Stimulated activated naive B cell treated with anti-CD40 and anti-IgM and Interleukin-4, amounts not matched to agents 10 μg/mL and 1 μg/mL and 100 μg/mL, for 72 hours (primary cell): Measurements from ENCODE around the gene SRRD.

Experiments
- ATAC-seq, 2 donors: fragments of 150-1000 bp; cut with Tn5 transposase; replicated peaks; 2 replicates each; pipeline ENCODE4 v1.10.0; 2021; ENCODE audit warnings: moderate library complexity in 1 of 2
- DNase-seq: peaks from one replicate; pipeline ENCODE4 v3.0.0; 2021
- H3K27ac Mint-ChIP-seq: one replicate; pipeline ENCODE4 v1.8.0; 2022; ENCODE audit warnings: mild to moderate bottlenecking, mixed read lengths
- H3K27me3 Mint-ChIP-seq, 2 donors: one replicate each; pipeline ENCODE4 v1.8.0; 2022; ENCODE audit warnings: mixed read lengths in 2 of 2
- H3K36me3 Mint-ChIP-seq, 2 donors: one replicate each; pipeline ENCODE4 v1.8.0; 2022; ENCODE audit warnings: mixed read lengths in 2 of 2, mild to moderate bottlenecking in 1 of 2
- H3K4me1 Mint-ChIP-seq, 2 donors: one replicate each; pipeline ENCODE4 v1.8.0; 2022; ENCODE audit warnings: mixed read lengths in 2 of 2, mild to moderate bottlenecking in 1 of 2
- H3K4me3 Mint-ChIP-seq, 2 donors: one replicate each; pipeline ENCODE4 v1.8.0; 2022; ENCODE audit warnings: mild to moderate bottlenecking in 2 of 2, mixed read lengths in 2 of 2, moderate library complexity in 1 of 2
- H3K9me3 Mint-ChIP-seq, 2 donors: one replicate each; pipeline ENCODE4 v1.8.0; 2022; ENCODE audit warnings: mixed read lengths in 2 of 2, mild to moderate bottlenecking in 1 of 2

Gene SRRD

GRCh38 chr22:26483043-26483438 is 636 bp upstream of the SRRD start:
- no peak for DNase-seq
- Mint-ChIP-seq H3K27ac (peak overlapping the region; percentile 96), H3K4me3 (peak overlapping the region; percentile 92 to 98), H3K27me3 (no peaks in the 10 kb centered on the region), H3K9me3 (no peaks in the 10 kb centered on the region), H3K36me3 (peaks cover 12 to 27% of the 10 kb centered on the region in 2 donors), H3K4me1 (peaks cover 57 to 73% of the 10 kb centered on the region in 2 donors)
- peak in 1 of 2 donors; percentile 1 for ATAC-seq

- H3K27ac Mint-ChIP-seq = peak overlapping the region; percentile 96
- peak overlapping the region; percentile 92 to 98 for H3K4me3 Mint-ChIP-seq
- H3K4me1 Mint-ChIP-seq = peaks cover 60 to 77% of the 10 kb centered on the region in 2 donors
- DNase-seq = no peak
- no peaks in the 10 kb centered on the region for H3K27me3 Mint-ChIP-seq
- no peak for ATAC-seq
- no peaks in the 10 kb centered on the region for H3K9me3 Mint-ChIP-seq
- H3K36me3 Mint-ChIP-seq = peaks cover 17 to 31% of the 10 kb centered on the region in 2 donors
Measured at GRCh38 chr22:26484360-26484706, 656 bp downstream of the SRRD start.

DNA sequence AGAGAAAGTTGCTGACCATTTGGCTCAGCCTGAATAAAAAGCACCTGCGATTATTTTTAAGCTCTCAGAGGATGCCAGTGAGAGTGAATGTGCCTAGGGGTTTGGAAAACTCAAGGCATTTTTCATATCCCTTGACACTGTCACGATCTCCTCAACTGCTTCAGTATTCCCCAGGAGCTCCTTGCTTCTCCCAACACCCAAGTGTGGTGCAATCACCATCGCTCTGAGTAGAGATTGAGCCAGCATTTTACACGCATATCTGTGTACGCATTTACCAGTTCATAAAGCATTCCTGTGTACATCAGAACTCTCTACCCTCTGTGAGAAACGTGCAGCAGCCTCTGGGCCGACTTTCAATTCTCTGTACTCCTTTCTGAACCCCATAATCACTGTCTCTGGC is 1.3 kb downstream of the SRRD start:
- Mint-ChIP-seq H3K4me1 (peaks cover 55 to 73% of the 10 kb centered on the region in 2 donors), H3K4me3 (peak overlapping the region in 1 of 2 donors; percentile 14), H3K9me3 (no peaks in the 10 kb centered on the region), H3K36me3 (peaks cover 18 to 29% of the 10 kb centered on the region in 2 donors), H3K27me3 (no peaks in the 10 kb centered on the region), H3K27ac (no peak overlapping the region)
- DNase-seq (no peak), ATAC-seq (no peak)

DNA sequence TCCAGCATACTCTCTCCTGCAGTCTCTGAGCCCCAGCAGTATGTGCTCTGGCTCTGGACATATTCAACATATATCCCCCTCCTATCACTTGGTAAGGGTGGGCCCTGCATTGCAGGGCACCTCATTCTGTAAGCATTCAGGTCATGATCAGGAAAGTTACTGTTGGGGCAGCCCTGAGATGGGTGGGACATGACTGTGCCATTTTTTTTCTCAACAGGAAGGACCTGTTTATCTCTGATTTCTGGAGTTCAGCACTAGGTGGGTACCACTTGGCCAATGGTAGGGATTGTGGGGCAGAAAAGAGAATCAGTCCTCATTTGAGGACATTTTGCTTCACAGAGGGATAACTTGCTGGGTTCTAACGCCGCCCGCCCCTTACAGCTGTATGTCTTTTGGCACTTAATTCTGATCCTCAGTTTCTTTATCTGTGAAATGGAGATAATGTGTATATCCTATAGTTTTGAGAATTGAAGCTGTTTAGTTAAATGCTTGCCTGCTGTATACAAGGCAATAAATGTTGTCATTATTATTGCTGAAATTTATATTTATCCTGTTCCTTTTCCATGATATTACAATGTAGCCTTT is 2.2 kb downstream of the SRRD start:
- Mint-ChIP-seq H3K36me3 (peaks cover 22 to 27% of the 10 kb centered on the region in 2 donors), H3K27me3 (no peaks in the 10 kb centered on the region), H3K4me3 (no peak overlapping the region), H3K4me1 (peaks cover 50 to 64% of the 10 kb centered on the region in 2 donors), H3K27ac (peak overlapping the region; percentile 80), H3K9me3 (no peaks in the 10 kb centered on the region)
- ATAC-seq (no peak), DNase-seq (no peak)

GRCh38 chr22:26486394-26486793 is 2.7 kb downstream of the SRRD start:
- H3K4me1 Mint-ChIP-seq = peaks cover 45 to 59% of the 10 kb centered on the region in 2 donors
- DNase-seq = no peak
- no peaks in the 10 kb centered on the region for H3K27me3 Mint-ChIP-seq

GRCh38 chr22:26487996-26488395 is 4.3 kb downstream of the SRRD start:
- H3K9me3 Mint-ChIP-seq = no peaks in the 10 kb centered on the region
- peaks cover 25 to 27% of the 10 kb centered on the region in 2 donors for H3K36me3 Mint-ChIP-seq
- no peak overlapping the region for H3K4me3 Mint-ChIP-seq
- ATAC-seq (no peak), DNase-seq (no peak)
- no peaks in the 10 kb centered on the region for H3K27me3 Mint-ChIP-seq
- H3K27ac Mint-ChIP-seq = peak overlapping the region; percentile 75
- H3K4me1 Mint-ChIP-seq = peaks cover 30 to 43% of the 10 kb centered on the region in 2 donors

More at GRCh38 chr22:26486394-26486793, 2.7 kb downstream of the SRRD start:
- ATAC-seq = no peak
- Mint-ChIP-seq H3K4me3 (no peak overlapping the region), H3K27ac (no peak overlapping the region), H3K9me3 (no peaks in the 10 kb centered on the region), H3K36me3 (peaks cover 23 to 25% of the 10 kb centered on the region in 2 donors)

DNA sequence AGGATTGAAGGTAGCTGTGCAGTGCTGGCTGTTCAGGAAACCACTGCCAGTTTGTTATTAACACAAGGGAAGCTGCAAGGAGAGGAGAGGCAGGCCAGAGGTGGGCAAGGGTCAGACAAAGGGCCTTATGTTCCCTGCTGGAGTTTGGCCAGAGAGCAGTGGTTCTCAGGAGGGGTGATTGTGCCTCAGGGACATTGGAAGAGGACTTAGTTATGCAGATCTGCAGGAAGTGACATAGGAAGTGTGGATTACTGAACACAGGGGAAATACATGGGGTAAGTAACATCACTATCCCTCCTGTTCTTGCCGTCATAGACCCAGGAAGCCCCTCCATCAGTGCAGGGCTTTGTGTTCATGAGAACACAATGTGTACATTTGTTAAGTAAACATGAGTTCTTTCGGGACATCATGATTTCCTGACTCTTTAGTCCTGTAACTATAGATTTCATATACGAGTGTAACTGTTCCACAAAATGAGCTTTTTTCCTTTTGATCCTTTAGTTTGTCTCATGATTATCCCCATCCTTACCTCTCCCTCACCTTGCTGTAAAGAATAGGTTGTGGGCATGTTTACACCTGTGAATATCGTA is 5.9 kb downstream of the SRRD start:
- Mint-ChIP-seq H3K4me3 (no peak overlapping the region), H3K9me3 (no peaks in the 10 kb centered on the region), H3K4me1 (peaks cover 25 to 40% of the 10 kb centered on the region in 2 donors), H3K27ac (peak overlapping the region; percentile 80), H3K36me3 (peaks cover 27 to 36% of the 10 kb centered on the region in 2 donors), H3K27me3 (no peaks in the 10 kb centered on the region)
- no peak for DNase-seq
- ATAC-seq = no peak

- Mint-ChIP-seq H3K36me3 (peaks cover 31 to 46% of the 10 kb centered on the region in 2 donors), H3K4me1 (peaks cover 15 to 23% of the 10 kb centered on the region in 2 donors), H3K27ac (no peak overlapping the region), H3K4me3 (no peak overlapping the region), H3K27me3 (no peaks in the 10 kb centered on the region), H3K9me3 (no peaks in the 10 kb centered on the region)
- ATAC-seq = no peak
- no peak for DNase-seq
Measured at GRCh38 chr22:26492220-26492619, 8.5 kb downstream of the SRRD start.

- DNase-seq (no peak), ATAC-seq (no peak)
- H3K27me3 Mint-ChIP-seq = no peaks in the 10 kb centered on the region
- H3K36me3 Mint-ChIP-seq = peaks cover 22 to 42% of the 10 kb centered on the region in 2 donors
- peaks cover 2% of the 10 kb centered on the region in 2 donors for H3K4me1 Mint-ChIP-seq
- H3K9me3 Mint-ChIP-seq = no peaks in the 10 kb centered on the region
- H3K27ac Mint-ChIP-seq = no peak overlapping the region
- no peak overlapping the region for H3K4me3 Mint-ChIP-seq
Measured at GRCh38 chr22:26494506-26494905, 10.8 kb downstream of the SRRD start.

- Mint-ChIP-seq H3K9me3 (no peaks in the 10 kb centered on the region), H3K36me3 (peaks cover 20 to 44% of the 10 kb centered on the region in 2 donors), H3K27me3 (no peaks in the 10 kb centered on the region), H3K4me1 (peaks cover 0 to 3% of the 10 kb centered on the region in 2 donors), H3K27ac (no peak overlapping the region), H3K4me3 (no peak overlapping the region)
- ATAC-seq (no peak), DNase-seq (no peak)
Measured at GRCh38 chr22:26496456-26496855, 12.8 kb downstream of the SRRD start.

DNA sequence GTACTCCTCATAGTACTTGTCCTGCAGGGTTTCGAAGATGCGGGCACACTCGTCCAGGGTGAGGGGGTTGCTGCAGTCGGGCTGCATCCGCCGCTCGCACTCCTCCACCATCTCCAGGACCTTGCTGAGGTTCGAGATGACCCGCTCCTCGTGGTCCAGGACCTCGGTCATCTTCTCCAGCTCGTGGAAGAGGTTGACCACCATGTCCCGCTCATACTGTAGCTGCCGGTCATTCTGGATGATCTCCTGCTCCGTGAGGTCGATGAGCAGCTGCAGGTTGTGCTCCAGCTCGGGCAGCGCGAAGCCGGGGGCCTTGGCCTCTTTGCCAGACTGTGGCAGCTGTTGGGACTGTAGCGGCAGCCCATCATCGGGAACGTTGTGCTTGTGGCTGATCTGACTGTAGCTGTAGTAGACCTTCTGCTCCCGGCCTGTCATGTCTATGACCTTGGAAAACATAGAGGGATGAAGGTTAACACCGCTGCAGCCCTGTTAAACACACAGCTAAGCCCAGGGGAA is 15.6 kb downstream of the SRRD start:
- Mint-ChIP-seq H3K4me3 (no peak overlapping the region), H3K27ac (no peak overlapping the region), H3K27me3 (no peaks in the 10 kb centered on the region), H3K4me1 (peaks cover 14 to 16% of the 10 kb centered on the region in 2 donors), H3K36me3 (peaks cover 35 to 55% of the 10 kb centered on the region in 2 donors), H3K9me3 (no peaks in the 10 kb centered on the region)
- DNase-seq (no peak), ATAC-seq (no peak)

DNA sequence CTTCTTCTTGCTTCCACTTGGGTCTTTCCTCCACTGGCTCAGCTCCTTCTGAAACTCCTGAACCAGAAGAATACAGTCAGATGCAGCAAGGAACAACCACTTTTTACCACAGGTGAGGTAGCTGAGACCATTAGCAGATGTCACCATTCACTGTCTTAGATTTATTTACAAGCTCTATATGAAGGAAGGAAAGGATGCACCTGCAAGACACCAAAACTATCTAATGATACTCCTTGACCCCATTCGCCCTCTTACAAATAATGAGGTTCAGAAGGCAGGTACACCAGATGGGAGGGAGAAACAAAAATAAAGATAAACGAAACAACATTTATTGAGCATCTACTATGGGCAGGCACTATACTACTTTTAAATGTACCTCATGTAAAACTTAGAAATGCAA is 18.3 kb downstream of the SRRD start:
- no peak overlapping the region for H3K4me3 Mint-ChIP-seq
- ATAC-seq = no peak
- peaks cover 39 to 56% of the 10 kb centered on the region in 2 donors for H3K36me3 Mint-ChIP-seq
- H3K27ac Mint-ChIP-seq = no peak overlapping the region
- DNase-seq = no peak
- no peaks in the 10 kb centered on the region for H3K9me3 Mint-ChIP-seq
- peaks cover 14 to 19% of the 10 kb centered on the region in 2 donors for H3K4me1 Mint-ChIP-seq
- H3K27me3 Mint-ChIP-seq = no peaks in the 10 kb centered on the region

DNA sequence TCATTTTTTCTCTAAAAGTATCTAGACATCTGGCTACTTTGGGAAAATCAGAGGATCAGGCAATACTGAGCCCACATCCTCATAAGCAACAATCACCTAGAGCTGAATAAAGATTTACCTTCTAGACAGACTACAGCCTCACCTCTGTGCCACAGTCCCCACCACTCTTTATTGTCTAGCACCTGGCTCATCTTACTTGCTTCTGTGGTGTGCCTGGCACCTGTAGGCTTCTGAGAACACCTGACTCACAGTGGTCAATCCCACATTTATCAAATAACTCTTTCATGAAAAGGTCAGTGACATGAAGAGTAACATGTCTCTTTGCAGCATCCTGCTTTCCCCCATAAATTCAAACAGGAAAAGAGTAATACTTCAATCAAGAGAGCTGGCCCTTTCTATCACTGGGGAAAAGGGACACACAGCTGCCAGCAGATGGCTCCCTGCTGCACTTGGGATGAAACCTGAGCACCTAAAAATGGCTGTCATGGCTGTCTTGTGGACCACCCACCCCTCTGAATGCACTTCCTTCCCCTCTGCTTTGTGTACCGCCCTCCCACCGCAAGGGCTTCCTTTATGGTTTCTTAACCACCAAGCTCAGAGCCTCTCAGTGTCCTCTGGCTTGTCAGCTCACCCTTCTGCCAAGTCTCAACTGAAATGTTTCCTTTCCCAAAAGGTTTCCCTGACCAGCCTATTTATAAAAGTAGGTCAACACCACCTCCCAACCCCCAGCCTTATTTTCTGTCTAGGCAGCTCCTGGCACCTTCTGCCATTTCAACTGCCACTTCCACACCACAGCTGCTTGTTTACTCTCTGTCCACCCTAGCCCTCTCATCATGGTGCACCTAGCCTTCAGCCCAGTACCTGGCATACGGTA is 19.2 kb downstream of the SRRD start:
- Mint-ChIP-seq H3K4me1 (peaks cover 14 to 19% of the 10 kb centered on the region in 2 donors), H3K9me3 (no peaks in the 10 kb centered on the region), H3K27me3 (no peaks in the 10 kb centered on the region), H3K27ac (peak overlapping the region; percentile 84), H3K36me3 (peaks cover 36 to 51% of the 10 kb centered on the region in 2 donors), H3K4me3 (no peak overlapping the region)
- peak; percentile 75 for ATAC-seq
- no peak for DNase-seq

DNA sequence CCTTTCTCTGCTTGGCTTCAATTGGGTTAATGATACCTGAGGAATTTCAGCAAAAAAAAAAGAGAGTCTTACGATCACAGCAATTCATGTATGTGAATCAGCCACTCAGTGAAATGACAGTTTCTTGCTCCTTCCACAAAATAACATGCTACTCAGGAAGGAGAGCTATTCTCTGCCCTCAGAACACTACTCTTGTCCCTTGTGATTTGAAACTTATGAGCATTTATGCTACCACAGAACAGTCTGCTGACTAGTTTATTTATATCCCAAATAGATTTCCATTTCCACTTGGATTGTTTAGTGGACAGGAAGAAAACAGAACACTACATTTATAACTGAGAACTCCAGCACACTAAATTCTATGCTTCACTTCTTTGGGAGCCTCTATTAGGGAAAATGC is 20.1 kb downstream of the SRRD start:
- H3K4me1 Mint-ChIP-seq = peaks cover 14 to 19% of the 10 kb centered on the region in 2 donors
- DNase-seq (no peak), ATAC-seq (no peak)
- no peak overlapping the region for H3K4me3 Mint-ChIP-seq
- H3K36me3 Mint-ChIP-seq = peaks cover 36 to 49% of the 10 kb centered on the region in 2 donors
- H3K27me3 Mint-ChIP-seq = no peaks in the 10 kb centered on the region
- no peaks in the 10 kb centered on the region for H3K9me3 Mint-ChIP-seq
- H3K27ac Mint-ChIP-seq = peak overlapping the region; percentile 84
